Neural progenitor cell (in vitro differentiated cells): Measurements from ENCODE around the gene TFF2. TPM values are rescaled to one million over a fixed set of nuclear protein-coding genes. Genes with fewer than 3 reads are reported as not detected.

ENCODE experiments used
- DNase-seq: peaks from one replicate; pipeline ENCODE4 v3.0.0-alpha.2; 2016; ENCODE audit warnings: low spot score
- H2AFZ ChIP-seq: fragments of 200-600 bp; sonication (generic); replicated peaks from 2 replicates; pipeline ENCODE4 v1.6.1; 2016; ENCODE audit warnings: antibody characterized with exemption
- H3F3A ChIP-seq: fragments of 200-600 bp; sonication (generic); 2 replicates; pipeline ENCODE4 v1.6.1; 2016; ENCODE audit warnings: antibody characterized with exemption, low read depth
- H3K27ac ChIP-seq: fragments of 200-600 bp; sonication (generic); 2 replicates; pipeline ENCODE4 v1.5.1; 2016; ENCODE audit warnings: mild to moderate bottlenecking
- H3K27me3 ChIP-seq: fragments of 200-600 bp; sonication (generic); 2 replicates; pipeline ENCODE4 v1.6.1; 2016; ENCODE audit warnings: mild to moderate bottlenecking, moderate library complexity
- H3K36me3 ChIP-seq: fragments of 200-600 bp; sonication (generic); 2 replicates; pipeline ENCODE4 v1.5.1; 2016
- H3K4me1 ChIP-seq: fragments of 200-600 bp; sonication (generic); 2 replicates; pipeline ENCODE4 v1.6.1; 2016; ENCODE audit warnings: mixed run types
- H3K4me2 ChIP-seq: fragments of 200-600 bp; sonication (generic); 2 replicates; pipeline ENCODE4 v1.6.1; 2016
- H3K4me3 ChIP-seq: fragments of 200-600 bp; sonication (generic); 2 replicates; pipeline ENCODE4 v1.5.1; 2016
- H3K79me2 ChIP-seq: fragments of 200-600 bp; sonication (generic); 2 replicates; pipeline ENCODE4 v1.6.1; 2016; ENCODE audit warnings: low read depth
- H3K9ac ChIP-seq: fragments of 200-600 bp; sonication (generic); 2 replicates; pipeline ENCODE4 v1.6.1; 2016
- H3K9me3 ChIP-seq: fragments of 200-600 bp; sonication (generic); 2 replicates; pipeline ENCODE4 v1.5.1; 2016; ENCODE audit warnings: low read depth
- H4K20me1 ChIP-seq: fragments of 200-600 bp; sonication (generic); 2 replicates; pipeline ENCODE4 v1.6.1; 2016; ENCODE audit warnings: low read depth
- H3K27ac Mint-ChIP-seq: 3 replicates; pipeline ENCODE4 v1.8.0; 2021; ENCODE audit warnings: mixed read lengths
- H3K27me3 Mint-ChIP-seq: 2 replicates; pipeline ENCODE4 v1.8.0; 2022; ENCODE audit warnings: low read depth, mild to moderate bottlenecking, inconsistent platforms, moderate library complexity, mixed read lengths; ENCODE audit not compliant: insufficient read depth
- H3K36me3 Mint-ChIP-seq: 3 replicates; pipeline ENCODE4 v1.8.0; 2021; ENCODE audit warnings: mixed read lengths
- H3K4me1 Mint-ChIP-seq: 3 replicates; pipeline ENCODE4 v1.8.0; 2021; ENCODE audit warnings: mixed read lengths
- H3K4me3 Mint-ChIP-seq: 3 replicates; pipeline ENCODE4 v1.8.0; 2021; ENCODE audit warnings: mild to moderate bottlenecking, moderate library complexity, mixed read lengths
- H3K9me3 Mint-ChIP-seq: 3 replicates; pipeline ENCODE4 v1.8.0; 2020; ENCODE audit warnings: mixed read lengths
- EZH2 ChIP-seq: fragments of 200-600 bp; sonication (generic); IDR thresholded peaks from 2 replicates; pipeline ENCODE4 v1.6.1; 2017; ENCODE audit warnings: antibody characterized with exemption, mild to moderate bottlenecking, moderate library complexity
- EZH2phosphoT487 ChIP-seq: fragments of 200-600 bp; sonication (generic); IDR thresholded peaks from 2 replicates; pipeline ENCODE4 v1.6.1; 2017; ENCODE audit warnings: antibody characterized with exemption
- total RNA-seq: library from RNA; depleted of rRNA; stranded (reverse); fragments of >200 nt; gene quantifications from 2 replicates; pipeline ENCODE4 v1.2.3, GENCODE V29; 2015; ENCODE audit warnings: low replicate concordance
- TF ChIP-seq, protein P1 (sequence below): fragments of 200-600 bp; sonication (generic); IDR thresholded peaks from 2 replicates; pipeline ENCODE4 v1.5.1; 2017; ENCODE audit warnings: antibody characterized with exemption, mild to moderate bottlenecking

The TFF2 gene
- total RNA-seq, 1 donor from 2014 or later: not detected

DNA sequence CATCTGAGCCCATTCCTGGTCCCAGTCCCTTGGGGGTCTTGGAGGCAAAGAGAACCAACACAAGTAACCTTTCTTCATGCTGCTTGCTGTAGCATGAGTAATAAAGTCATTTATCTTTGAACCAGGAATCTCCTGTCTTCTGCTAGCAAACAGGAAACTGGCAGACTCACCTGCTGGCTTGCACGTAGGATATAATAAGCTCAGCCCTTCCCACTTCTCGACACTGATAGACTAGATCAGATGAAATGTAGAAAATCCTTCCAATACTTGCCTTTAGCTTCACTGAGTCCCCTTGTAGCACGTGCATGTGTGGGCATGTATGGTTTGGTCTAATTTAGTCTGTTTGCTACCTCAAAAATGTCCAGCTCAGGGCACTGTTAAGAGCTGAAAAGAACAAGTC, 6.5 kb upstream of the TFF2 start:
- Histone ChIP-seq H3K9ac (no peak overlapping the region), H3K79me2 (no peaks in the 10 kb centered on the region), H2AFZ (no peak overlapping the region), H3K27me3 (no peaks in the 10 kb centered on the region), H3K4me1 (no peaks in the 10 kb centered on the region), H3K4me2 (no peak overlapping the region), H3K36me3 (no peaks in the 10 kb centered on the region), H3K4me3 (no peak overlapping the region), H3F3A (no peaks in the 10 kb centered on the region), H4K20me1 (no peaks in the 10 kb centered on the region), H3K27ac (no peak overlapping the region), H3K9me3 (peaks cover 4% of the 10 kb centered on the region)
- H3K4me1 Mint-ChIP-seq: peaks cover 22% of the 10 kb centered on the region
- TF ChIP-seq EZH2: no peak
- TF ChIP-seq, protein P1, sequence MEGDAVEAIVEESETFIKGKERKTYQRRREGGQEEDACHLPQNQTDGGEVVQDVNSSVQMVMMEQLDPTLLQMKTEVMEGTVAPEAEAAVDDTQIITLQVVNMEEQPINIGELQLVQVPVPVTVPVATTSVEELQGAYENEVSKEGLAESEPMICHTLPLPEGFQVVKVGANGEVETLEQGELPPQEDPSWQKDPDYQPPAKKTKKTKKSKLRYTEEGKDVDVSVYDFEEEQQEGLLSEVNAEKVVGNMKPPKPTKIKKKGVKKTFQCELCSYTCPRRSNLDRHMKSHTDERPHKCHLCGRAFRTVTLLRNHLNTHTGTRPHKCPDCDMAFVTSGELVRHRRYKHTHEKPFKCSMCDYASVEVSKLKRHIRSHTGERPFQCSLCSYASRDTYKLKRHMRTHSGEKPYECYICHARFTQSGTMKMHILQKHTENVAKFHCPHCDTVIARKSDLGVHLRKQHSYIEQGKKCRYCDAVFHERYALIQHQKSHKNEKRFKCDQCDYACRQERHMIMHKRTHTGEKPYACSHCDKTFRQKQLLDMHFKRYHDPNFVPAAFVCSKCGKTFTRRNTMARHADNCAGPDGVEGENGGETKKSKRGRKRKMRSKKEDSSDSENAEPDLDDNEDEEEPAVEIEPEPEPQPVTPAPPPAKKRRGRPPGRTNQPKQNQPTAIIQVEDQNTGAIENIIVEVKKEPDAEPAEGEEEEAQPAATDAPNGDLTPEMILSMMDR: no peak
- no peak for TF ChIP-seq EZH2phosphoT487
- no peak overlapping the region for H3K27ac Mint-ChIP-seq
- H3K36me3 Mint-ChIP-seq: no peaks in the 10 kb centered on the region
- no peak overlapping the region for H3K4me3 Mint-ChIP-seq
- H3K9me3 Mint-ChIP-seq: peaks cover 10% of the 10 kb centered on the region
- peaks cover 13% of the 10 kb centered on the region for H3K27me3 Mint-ChIP-seq
- DNase-seq: no peak

DNA sequence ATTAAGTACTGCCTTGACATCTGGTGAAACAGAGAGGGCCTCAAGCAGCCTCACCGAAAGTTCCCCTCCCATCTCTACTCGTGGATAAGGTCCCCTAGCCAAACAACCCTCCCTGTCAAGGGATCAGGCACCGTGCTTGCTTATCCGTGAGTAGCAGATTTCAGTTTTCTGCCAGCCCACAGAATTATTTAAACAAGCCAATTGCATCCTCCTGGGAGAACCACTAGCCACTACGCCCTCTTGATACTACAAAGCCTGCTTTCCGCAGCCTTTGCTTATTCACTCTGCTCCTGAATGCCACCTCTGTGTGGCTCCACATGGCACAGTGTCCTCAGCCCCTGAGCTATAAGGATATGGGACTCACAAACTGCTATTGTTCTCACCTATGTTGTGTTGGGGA, 5.9 kb upstream of the TFF2 start:
- H3F3A ChIP-seq: no peaks in the 10 kb centered on the region
- H3K36me3 Mint-ChIP-seq: no peaks in the 10 kb centered on the region
- H3K27ac ChIP-seq: no peak overlapping the region
- H3K4me1 ChIP-seq: no peaks in the 10 kb centered on the region
- no peak overlapping the region for H3K4me2 ChIP-seq
- peaks cover 4% of the 10 kb centered on the region for H3K9me3 ChIP-seq
- H3K4me3 ChIP-seq: no peak overlapping the region
- H3K36me3 ChIP-seq: no peaks in the 10 kb centered on the region
- H3K4me3 Mint-ChIP-seq: no peak overlapping the region
- no peak overlapping the region for H3K9ac ChIP-seq
- H4K20me1 ChIP-seq: no peaks in the 10 kb centered on the region
- no peaks in the 10 kb centered on the region for H3K27me3 ChIP-seq
- H3K27me3 Mint-ChIP-seq: peaks cover 11% of the 10 kb centered on the region
- H3K27ac Mint-ChIP-seq: no peak overlapping the region
- no peak for DNase-seq
- H2AFZ ChIP-seq: no peak overlapping the region
- TF ChIP-seq EZH2phosphoT487 (no peak), EZH2 (no peak)
- TF ChIP-seq, protein P1: no peak
- no peaks in the 10 kb centered on the region for H3K79me2 ChIP-seq
- H3K9me3 Mint-ChIP-seq: peaks cover 10% of the 10 kb centered on the region
- H3K4me1 Mint-ChIP-seq: peaks cover 17% of the 10 kb centered on the region

DNA sequence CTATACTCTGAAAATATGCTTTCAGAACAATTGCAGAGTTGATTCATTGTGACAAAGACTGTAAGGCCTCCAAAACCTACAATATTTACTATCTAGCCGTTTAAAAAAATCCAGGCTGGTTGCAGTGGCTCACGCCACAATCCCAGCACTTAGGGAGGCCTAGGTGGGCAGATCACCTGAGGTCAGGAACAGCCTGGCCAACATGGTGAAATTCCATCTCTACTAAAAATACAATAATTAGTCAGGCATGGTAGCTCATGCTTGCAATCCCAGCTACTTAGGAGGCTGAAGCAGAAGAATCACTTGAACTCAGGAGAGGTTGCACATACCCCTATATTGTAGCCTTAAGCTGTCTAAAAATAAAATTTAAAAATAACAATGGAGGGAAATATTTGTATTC, 5.3 kb upstream of the TFF2 start:
- Mint-ChIP-seq H3K36me3 (no peaks in the 10 kb centered on the region), H3K4me3 (no peak overlapping the region), H3K9me3 (peaks cover 10% of the 10 kb centered on the region), H3K27me3 (peaks cover 9% of the 10 kb centered on the region), H3K4me1 (peaks cover 19% of the 10 kb centered on the region), H3K27ac (no peak overlapping the region)
- Histone ChIP-seq H2AFZ (no peak overlapping the region), H3K4me2 (no peak overlapping the region), H3K27ac (no peak overlapping the region), H3K79me2 (no peaks in the 10 kb centered on the region), H3F3A (no peaks in the 10 kb centered on the region), H4K20me1 (no peaks in the 10 kb centered on the region), H3K27me3 (no peaks in the 10 kb centered on the region), H3K4me3 (no peak overlapping the region), H3K9ac (no peak overlapping the region), H3K9me3 (peaks cover 4% of the 10 kb centered on the region), H3K36me3 (no peaks in the 10 kb centered on the region), H3K4me1 (no peaks in the 10 kb centered on the region)
- DNase-seq: no peak
- TF ChIP-seq EZH2 (no peak), EZH2phosphoT487 (no peak)
- TF ChIP-seq, protein P1: no peak

DNA sequence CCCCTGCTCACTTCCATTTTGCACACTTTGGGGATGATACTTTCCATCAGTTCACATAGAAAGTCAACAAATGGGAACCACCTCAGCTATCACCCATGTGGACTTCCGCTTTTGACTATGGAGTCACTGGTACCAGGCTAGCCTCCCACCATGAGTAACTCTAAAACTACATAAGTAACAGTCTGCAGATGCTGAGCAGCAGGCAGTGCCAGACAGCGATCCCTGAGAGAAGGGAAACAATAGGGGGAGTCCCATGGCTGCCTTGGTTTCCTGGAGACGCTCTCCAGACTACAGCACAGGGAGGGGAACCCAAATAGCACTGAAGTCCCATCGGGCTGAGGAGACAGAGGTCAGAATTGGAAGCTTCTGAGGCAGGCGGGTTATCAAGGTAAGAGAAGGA, 2.8 kb upstream of the TFF2 start:
- no peaks in the 10 kb centered on the region for H3K36me3 Mint-ChIP-seq
- Histone ChIP-seq H3K36me3 (no peaks in the 10 kb centered on the region), H3F3A (no peaks in the 10 kb centered on the region), H3K79me2 (no peaks in the 10 kb centered on the region), H3K9me3 (peaks cover 4% of the 10 kb centered on the region), H4K20me1 (no peaks in the 10 kb centered on the region), H3K4me2 (no peak overlapping the region), H3K4me1 (no peaks in the 10 kb centered on the region), H3K27ac (no peak overlapping the region), H2AFZ (no peak overlapping the region), H3K4me3 (no peak overlapping the region), H3K9ac (no peak overlapping the region), H3K27me3 (no peaks in the 10 kb centered on the region)
- H3K27me3 Mint-ChIP-seq: peaks cover 11% of the 10 kb centered on the region
- peaks cover 10% of the 10 kb centered on the region for H3K9me3 Mint-ChIP-seq
- TF ChIP-seq, protein P1: no peak
- TF ChIP-seq EZH2phosphoT487 (no peak), EZH2 (no peak)
- no peak overlapping the region for H3K4me3 Mint-ChIP-seq
- DNase-seq: no peak
- peaks cover 20% of the 10 kb centered on the region for H3K4me1 Mint-ChIP-seq
- no peak overlapping the region for H3K27ac Mint-ChIP-seq
